K562 (cell line): Measurements from ENCODE around the gene NT5E. TPM values are rescaled to one million over a fixed set of nuclear protein-coding genes. Genes with fewer than 3 reads are reported as not detected.

Experiments
- ATAC-seq: fragments of 200-7000 bp; cut with Tn5 transposase; 3 replicates; pipeline ENCODE4 v1.9.1; 2020; ENCODE audit warnings: moderate library complexity
- BruUV-seq: library from RNA; stranded (reverse); fragments of 400-500 nt; replicated peaks from 2 replicates; lab custom pipeline; 2021; lab: Mats Ljungman, UMichigan
- CTCF ChIA-PET: fragments of 300-600 bp; formaldehyde crosslinking; extraction: SDS; loops from one replicate; lab custom pipeline; 2021; ENCODE audit warnings: low intra/inter-chr PET ratio; lab: Yijun Ruan, JAX
- POLR2A ChIA-PET: fragments of 300-600, 350-650 bp; sonication (Branson Sonifier 250); formaldehyde crosslinking; extraction: SDS; loops from one replicate; lab custom pipeline; 2021; ENCODE audit warnings: antibody characterized with exemption, inconsistent platforms; lab: Yijun Ruan, JAX
- DNase-seq, 4 experiments: peaks; one replicate each; pipeline versions ENCODE4 v3.0.0 to v3.0.0-alpha.2; 2011 to 2018; ENCODE audit warnings: low spot score in 3 of 4, mixed read lengths in 3 of 4; ENCODE audit errors: extremely low read depth in 1 of 4
- FAIRE-seq: peaks from 2 replicates; lab custom pipeline; 2011; peaks lifted over from hg19 to GRCh38; lab: Jason Lieb, UNC
- H2AFZ ChIP-seq: 2 replicates; pipeline ENCODE4 v1.6.0; 2011; ENCODE audit warnings: low read depth, low read length, control low read depth, inconsistent platforms
- H3K27ac ChIP-seq: fragments of 200-600 bp; 3 replicates; pipeline ENCODE4 v1.8.0; 2011; ENCODE audit warnings: low read depth, mild to moderate bottlenecking, control low read depth, inconsistent platforms, low read length, moderate library complexity, mixed read lengths; ENCODE audit errors: extremely low read depth
- H3K27me3 ChIP-seq, 2 experiments: fragments of 300-600 bp in 1 of 2; 2 replicates in 1 of 2; 3 replicates in 1 of 2; pipeline versions ENCODE4 v1.6.0 to v1.8.0; 2011; ENCODE audit warnings: inconsistent platforms in 2 of 2, low read length in 2 of 2, mild to moderate bottlenecking in 1 of 2, mixed read lengths in 1 of 2, moderate library complexity in 1 of 2; ENCODE audit not compliant: control insufficient read depth in 2 of 2, insufficient read depth in 2 of 2
- H3K36me3 ChIP-seq: fragments of 300-600 bp; 3 replicates; pipeline ENCODE4 v1.8.0; 2011; ENCODE audit warnings: mild to moderate bottlenecking, low read length, inconsistent platforms; ENCODE audit not compliant: control insufficient read depth, insufficient read depth
- H3K4me1 ChIP-seq, 2 experiments: fragments of 200-600 bp in 1 of 2; replicated peaks in 1 of 2; 2 replicates in 1 of 2; 3 replicates in 1 of 2; pipeline versions ENCODE4 v1.5.1 to v1.8.0; 2011; ENCODE audit warnings: inconsistent platforms in 2 of 2, low read length in 2 of 2, mild to moderate bottlenecking in 1 of 2, mixed read lengths in 1 of 2, moderate library complexity in 1 of 2; ENCODE audit not compliant: control insufficient read depth in 2 of 2, insufficient read depth in 2 of 2
- H3K4me2 ChIP-seq: 2 replicates; pipeline ENCODE4 v1.6.1; 2011; ENCODE audit warnings: low read length, control low read depth, inconsistent platforms, mixed read lengths; ENCODE audit not compliant: insufficient read depth
- H3K4me3 ChIP-seq: fragments of 200-600 bp; sonication (generic), shearing (Covaris generic); 2 replicates; pipeline ENCODE4 v1.5.1; 2016; ENCODE audit warnings: control low read depth, inconsistent platforms
- H3K79me2 ChIP-seq: fragments of 200-600 bp; 3 replicates; pipeline ENCODE4 v1.8.0; 2011; ENCODE audit warnings: low read length, inconsistent platforms; ENCODE audit not compliant: control insufficient read depth, insufficient read depth
- H3K9ac ChIP-seq, 2 experiments: 2 replicates each; pipeline versions ENCODE4 v1.6.0 to v1.6.1; 2011; ENCODE audit warnings: low read depth in 2 of 2, low read length in 2 of 2, control low read depth in 1 of 2, inconsistent platforms in 1 of 2, mild to moderate bottlenecking in 1 of 2, mixed read lengths in 1 of 2; ENCODE audit not compliant: insufficient read depth in 1 of 2
- H3K9me1 ChIP-seq: one replicate; pipeline ENCODE4 v1.6.0; 2011; ENCODE audit warnings: inconsistent platforms, mild to moderate bottlenecking, low read length, moderate library complexity; ENCODE audit not compliant: control insufficient read depth, insufficient read depth
- H3K9me3 ChIP-seq: replicated peaks from 2 replicates; pipeline ENCODE4 v1.5.1; 2011; ENCODE audit warnings: low read depth, low read length, inconsistent platforms; ENCODE audit not compliant: control insufficient read depth, insufficient read depth
- H4K20me1 ChIP-seq: replicated peaks from 2 replicates; pipeline ENCODE4 v1.6.1; 2011; ENCODE audit warnings: low read length, inconsistent platforms, mixed read lengths; ENCODE audit not compliant: control insufficient read depth, insufficient read depth
- CREB3 ChIP-seq: fragments of 450-650 bp; conservative IDR thresholded peaks from 2 replicates; pipeline ENCODE4 v1.6.1; 2016; ENCODE audit warnings: missing genetic modification characterization, low read depth, mild to moderate bottlenecking, missing compliant biosample characterization, moderate library complexity
- EHMT2 ChIP-seq: fragments of 450-650 bp; IDR thresholded peaks from 2 replicates; pipeline ENCODE4 v1.6.1; 2018; ENCODE audit warnings: antibody characterized with exemption
- ELF1 ChIP-seq: fragments of 200-800 bp; sonication (Bioruptor generic); IDR thresholded peaks from 2 replicates; pipeline ENCODE4 v1.6.1; 2016; ENCODE audit warnings: missing genetic modification characterization, missing compliant biosample characterization
- GATA2 ChIP-seq: sonication (generic); formaldehyde crosslinking; IDR thresholded peaks from 2 replicates; pipeline ENCODE4 v1.4.0; 2020; ENCODE audit warnings: mild to moderate bottlenecking, missing genetic modification reagents
- PHB2 ChIP-seq: fragments of 450-650 bp; IDR thresholded peaks from 2 replicates; pipeline ENCODE4 v1.6.1; 2017; ENCODE audit warnings: low read depth
- POU5F1 ChIP-seq: fragments of 150-350 bp; IDR thresholded peaks from 2 replicates; pipeline ENCODE4 v1.6.1; 2014; ENCODE audit warnings: borderline replicate concordance, low read length, low read depth, mild to moderate bottlenecking; ENCODE audit not compliant: partially characterized antibody
- RBM17 ChIP-seq: fragments of 200-400 bp; formaldehyde crosslinking; IDR thresholded peaks from 2 replicates; pipeline ENCODE4 v1.6.1; 2017; ENCODE audit warnings: low read depth, mild to moderate bottlenecking, low read length, borderline replicate concordance
- ZBTB17 ChIP-seq: fragments of 450-650 bp; formaldehyde crosslinking; IDR thresholded peaks from 2 replicates; pipeline ENCODE4 v1.4.0; 2020; ENCODE audit warnings: mild to moderate bottlenecking
- ZBTB40 ChIP-seq, 2 experiments: fragments of 450-650 bp in 1 of 2; sonication (generic) in 1 of 2; formaldehyde crosslinking in 1 of 2; IDR thresholded peaks; 2 replicates each; pipeline versions ENCODE4 v1.7.1 to v1.9.0; 2016 to 2022; ENCODE audit warnings: inconsistent platforms in 1 of 2, mild to moderate bottlenecking in 1 of 2, missing genetic modification reagents in 1 of 2
- ZNF121 ChIP-seq: sonication (generic); formaldehyde crosslinking; conservative IDR thresholded peaks from 2 replicates; pipeline ENCODE4 v1.8.0; 2022; ENCODE audit warnings: missing genetic modification reagents
- ZNF696 ChIP-seq: fragments of 250-450 bp; sonication (Bioruptor Pico); conservative IDR thresholded peaks from 2 replicates; pipeline ENCODE4 v1.4.0; 2020; ENCODE audit warnings: mild to moderate bottlenecking, moderate library complexity
- WGBS: fragments of 100-300 bp; shearing (Covaris generic); methylation state at CpG from one replicate; pipeline ENCODE4 v1.1.6; 2016; ENCODE audit warnings: low coverage, mixed read lengths; ENCODE audit not compliant: insufficient coverage; ENCODE audit errors: missing lambda C conversion rate; 5-methylcytosine and 5-hydroxymethylcytosine counted together
- in situ Hi-C: fragments of 300-500 bp; cut with MboI; formaldehyde crosslinking; loops from 4 replicates; pipeline ENCODE4 v1.15.0; 2018; ENCODE audit warnings: inconsistent platforms, mixed read lengths
- intact Hi-C: fragments of 100-400 bp; cut with micrococcal nuclease; formaldehyde crosslinking; loops from 2 replicates; pipeline ENCODE4 v1.14.2; 2022
- polyA plus RNA-seq, 8 experiments: library from polyadenylated mRNA; depleted of rRNA in 4 of 8; stranded (reverse) in 5 of 8; unstranded in 3 of 8; fragments of >200 nt; fragmentation: Nextera tagmentation in 2 of 8; fragmentation: Illumina TruSeq in 1 of 8; extraction: Ambion mirVana in 2 of 8; extraction: Trizol in 1 of 8; gene quantifications; 2 replicates each; pipeline versions ENCODE4 v1.2.1 to v1.2.3, GENCODE V29; 2011 to 2014; ENCODE audit warnings: inconsistent platforms in 1 of 8, missing spikeins in 1 of 8
- total RNA-seq, 7 experiments: library from RNA; depleted of rRNA in 6 of 7; stranded (reverse); fragments of >200 nt in 6 of 7; fragmentation: Illumina TruSeq in 2 of 7; extraction: Trizol in 2 of 7; gene quantifications; 2 replicates each; pipeline versions ENCODE4 v1.2.1 to v1.2.3, GENCODE V29; 2011 to 2021; ENCODE audit warnings: low replicate concordance in 1 of 7
- TF ChIP-seq, protein P1 (sequence below): sonication (generic); formaldehyde crosslinking; IDR thresholded peaks from 2 replicates; pipeline ENCODE4 v1.8.0; 2022; ENCODE audit warnings: missing genetic modification reagents, mild to moderate bottlenecking, borderline replicate concordance

NT5E gene
- total and polyA plus RNA-seq, 9 of the 15 experiments (the other 6 are each of a cell fraction or from before 2014, with no cell fraction given), result 0.01 to 0.13 TPM; not detected in 7

DNA sequence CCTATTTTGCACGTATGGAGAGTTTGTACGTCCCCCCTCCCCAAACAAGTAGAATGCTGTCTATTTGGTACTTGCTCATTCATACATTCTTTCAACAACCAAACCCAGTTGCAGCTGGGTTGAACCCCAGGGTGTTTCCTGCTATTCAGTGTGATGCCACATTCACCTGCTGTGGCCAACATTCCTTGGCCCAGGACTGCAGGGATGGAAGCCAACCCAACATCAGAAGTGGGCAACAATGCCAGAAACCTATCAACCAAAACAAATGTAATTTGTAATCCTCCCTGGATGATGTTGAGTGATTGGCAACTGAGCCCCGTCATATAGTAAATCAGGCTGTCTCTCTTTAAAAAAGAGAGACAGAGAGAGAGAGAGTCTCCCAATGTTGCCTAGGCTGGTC lies 8.9 kb downstream of the NT5E start:
- H3K4me1 ChIP-seq, result no peaks in the 10 kb centered on the region
- ChIA-PET CTCF (no interaction called here), POLR2A (no interaction called here)
- ATAC-seq (no peak), DNase-seq (no peak), FAIRE-seq (no peak)
- BruUV-seq, result no TSS peak
- intact Hi-C loops (no loop called here), in situ Hi-C loops (no loop called here)
- H3K36me3 ChIP-seq, result no peaks in the 10 kb centered on the region
- H3K9me1 ChIP-seq, result no peaks in the 10 kb centered on the region
- no peaks in the 10 kb centered on the region for H3K79me2 ChIP-seq
- no peak overlapping the region for H3K4me3 ChIP-seq
- 0% methylated on average over 3 of the region's 3 CpGs for WGBS
- no peak overlapping the region for H3K4me2 ChIP-seq
- no peaks in the 10 kb centered on the region for H4K20me1 ChIP-seq
- H3K9me3 ChIP-seq, result no peaks in the 10 kb centered on the region
- H3K9ac ChIP-seq, result no peak overlapping the region
- no peak overlapping the region for H2AFZ ChIP-seq
- 0 out of 5 replicates have a peak, but pooled peaks cover 0 to 4% of the 10 kb centered on the region in 2 experiments for H3K27me3 ChIP-seq
- no peak overlapping the region for H3K27ac ChIP-seq
- TF ChIP-seq RBM17 (no peak), ZBTB40 (IDR thresholded peaks at IDR 0.05) (no peak), ZBTB40 (CRISPR knock-in tag; IDR thresholded peaks at IDR 0.05) (no peak), POU5F1 (no peak), EHMT2 (no peak), ZBTB17 (CRISPR knock-in tag) (no peak), GATA2 (CRISPR knock-in tag) (no peak), ZNF121 (CRISPR knock-in tag) (no peak), CREB3 (tag) (no peak), PHB2 (no peak), ELF1 (no peak), ZNF696 (CRISPR knock-in tag) (no peak)
- TF ChIP-seq, protein P1, sequence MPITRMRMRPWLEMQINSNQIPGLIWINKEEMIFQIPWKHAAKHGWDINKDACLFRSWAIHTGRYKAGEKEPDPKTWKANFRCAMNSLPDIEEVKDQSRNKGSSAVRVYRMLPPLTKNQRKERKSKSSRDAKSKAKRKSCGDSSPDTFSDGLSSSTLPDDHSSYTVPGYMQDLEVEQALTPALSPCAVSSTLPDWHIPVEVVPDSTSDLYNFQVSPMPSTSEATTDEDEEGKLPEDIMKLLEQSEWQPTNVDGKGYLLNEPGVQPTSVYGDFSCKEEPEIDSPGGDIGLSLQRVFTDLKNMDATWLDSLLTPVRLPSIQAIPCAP (CRISPR knock-in tag), result no peak
